ENCODE data around the gene GRM7.

DNA sequence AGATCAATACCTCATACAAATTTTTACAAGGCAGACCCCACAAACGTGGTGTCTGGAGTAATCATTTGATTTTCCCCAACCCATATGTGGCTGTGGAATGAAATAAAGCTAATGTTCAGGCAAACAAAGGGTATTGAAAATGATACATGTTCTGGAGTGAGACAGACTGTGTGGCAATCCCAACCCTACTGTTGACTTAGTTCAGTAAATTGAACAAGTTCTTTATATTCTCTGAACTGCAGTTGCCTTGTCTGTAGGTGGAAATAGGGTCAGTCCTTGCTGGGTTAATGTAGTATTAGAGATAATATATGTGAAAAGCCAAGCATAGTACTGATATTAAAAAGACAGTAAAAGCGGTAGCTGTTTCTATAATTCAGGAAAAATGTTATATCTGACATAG lies 69.0 kb downstream of the GRM7 start:
- TF ChIP-seq GATA3 (IDR thresholded peaks at IDR 0.05; ENCODE audit: low read depth, low read length), result no peak
- TF ChIP-seq GATA2 (IDR thresholded peaks at IDR 0.05; ENCODE audit: low read depth, low read length), result no peak

Measured in SH-SY5Y (cell line).